ENCODE results near the gene GM2A.
A peak's percentile ranks its signal among the peaks of the same experiment; 100 is the strongest.

DNA sequence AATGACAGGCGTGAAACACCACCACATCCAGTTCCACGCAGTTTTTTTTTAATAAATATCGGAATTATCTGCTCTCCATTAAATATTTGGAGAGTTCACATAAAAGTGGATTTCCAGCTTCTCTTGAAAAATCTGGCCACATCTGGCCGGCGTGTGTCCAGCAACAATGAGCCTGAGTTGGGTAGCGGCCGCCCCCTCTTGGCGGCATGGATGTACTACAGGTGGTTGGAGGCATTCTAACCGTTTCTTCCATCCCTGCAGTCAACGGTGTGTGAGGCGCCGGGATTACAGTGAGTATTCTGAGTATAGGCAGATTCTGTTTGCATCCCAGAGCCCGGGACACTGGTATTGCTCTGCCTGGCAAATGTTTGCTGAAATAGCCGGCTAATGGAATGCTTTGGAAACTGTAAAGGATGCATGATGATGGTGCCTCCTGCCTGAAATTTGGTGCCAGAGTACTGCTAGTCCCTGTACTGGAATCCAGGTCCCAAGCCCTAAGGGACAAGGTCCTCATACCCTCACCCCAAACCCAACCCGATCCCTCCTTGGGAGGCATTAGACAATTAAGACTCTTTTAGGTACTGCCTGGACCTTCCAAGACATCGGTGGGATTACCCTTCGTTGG is 13.6 kb upstream of the GM2A start:
- TF ChIP-seq, protein P1, sequence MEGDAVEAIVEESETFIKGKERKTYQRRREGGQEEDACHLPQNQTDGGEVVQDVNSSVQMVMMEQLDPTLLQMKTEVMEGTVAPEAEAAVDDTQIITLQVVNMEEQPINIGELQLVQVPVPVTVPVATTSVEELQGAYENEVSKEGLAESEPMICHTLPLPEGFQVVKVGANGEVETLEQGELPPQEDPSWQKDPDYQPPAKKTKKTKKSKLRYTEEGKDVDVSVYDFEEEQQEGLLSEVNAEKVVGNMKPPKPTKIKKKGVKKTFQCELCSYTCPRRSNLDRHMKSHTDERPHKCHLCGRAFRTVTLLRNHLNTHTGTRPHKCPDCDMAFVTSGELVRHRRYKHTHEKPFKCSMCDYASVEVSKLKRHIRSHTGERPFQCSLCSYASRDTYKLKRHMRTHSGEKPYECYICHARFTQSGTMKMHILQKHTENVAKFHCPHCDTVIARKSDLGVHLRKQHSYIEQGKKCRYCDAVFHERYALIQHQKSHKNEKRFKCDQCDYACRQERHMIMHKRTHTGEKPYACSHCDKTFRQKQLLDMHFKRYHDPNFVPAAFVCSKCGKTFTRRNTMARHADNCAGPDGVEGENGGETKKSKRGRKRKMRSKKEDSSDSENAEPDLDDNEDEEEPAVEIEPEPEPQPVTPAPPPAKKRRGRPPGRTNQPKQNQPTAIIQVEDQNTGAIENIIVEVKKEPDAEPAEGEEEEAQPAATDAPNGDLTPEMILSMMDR (IDR thresholded peaks at IDR 0.05) = peak; percentile 65 to 94 (median 68)
- TF ChIP-seq POLR2A (IDR thresholded peaks at IDR 0.05) = no peak
